ENCODE measurements around the gene ARL4A. TPM values are rescaled to one million over a fixed set of nuclear protein-coding genes. Genes with fewer than 3 reads are reported as not detected.

The ARL4A gene
- total and polyA plus RNA-seq, 2 of the 8 experiments (the other 6 are each of a cell fraction or from before 2014, with no cell fraction given) = 14.5 to 29.2 TPM

- Histone ChIP-seq H2BK20ac (ENCODE audit: low read length) (no peak overlapping the region), H4K91ac (replicated peaks; ENCODE audit: insufficient read length, low read length) (no peak overlapping the region), H3K4me2 (ENCODE audit: insufficient read depth in 1 of 2, low read depth in 2 of 2, low read length in 2 of 2) (no peak overlapping the region), H3K27me3 (replicated peaks in 1 of 4; ENCODE audit: control insufficient read depth in 3 of 4, extremely low read depth in 1 of 4, insufficient read depth in 3 of 4, low read length in 3 of 4) (no peaks in the 10 kb centered on the region), H3K9me3 (ENCODE audit: insufficient read depth in 2 of 2, low read depth in 1 of 2, low read length in 1 of 2) (no peaks in the 10 kb centered on the region), H3K23me2 (ENCODE audit: low read depth, low read length) (no peaks in the 10 kb centered on the region), H2AK5ac (ENCODE audit: low read depth, low read length) (no peak overlapping the region), H3K4me1 (replicated peaks in 1 of 4; ENCODE audit: control insufficient read depth in 3 of 4, insufficient read depth in 4 of 4, low read length in 3 of 4) (peaks cover 5 to 12% (median 7%) of the 10 kb centered on the region in 4 experiments; a peak in 6 of 7 replicates), H3K27ac (ENCODE audit: low read depth, low read length) (no peak overlapping the region), H2BK120ac (replicated peaks; ENCODE audit: low read depth, low read length) (no peak overlapping the region), H3K79me1 (ENCODE audit: low read depth, low read length) (no peaks in the 10 kb centered on the region), H3K14ac (ENCODE audit: insufficient read length) (no peak overlapping the region), H3K36me3 (ENCODE audit: control insufficient read depth in 2 of 4, insufficient read depth in 4 of 4, low read length in 3 of 4) (no peaks in the 10 kb centered on the region), H3K4me3 (ENCODE audit: extremely low read depth in 1 of 4, insufficient read depth in 2 of 4, low read depth in 3 of 4, low read length in 4 of 4) (no peak overlapping the region), H3K18ac (ENCODE audit: extremely low read depth, low read length) (no peak overlapping the region), H4K5ac (ENCODE audit: insufficient read length, low read depth, low read length) (no peak overlapping the region), H2BK15ac (ENCODE audit: low read length) (no peak overlapping the region), H2AFZ (ENCODE audit: low read length) (no peak overlapping the region), H3K56ac (replicated peaks; ENCODE audit: insufficient read length, low read depth, low read length) (no peak overlapping the region), H2BK5ac (ENCODE audit: low read depth, low read length) (no peak overlapping the region), H3K79me2 (ENCODE audit: control insufficient read depth in 1 of 2, insufficient read depth in 2 of 2, low read length in 2 of 2) (no peaks in the 10 kb centered on the region), H3K4ac (replicated peaks; ENCODE audit: insufficient read length, low read depth, low read length) (no peak overlapping the region), H2BK12ac (ENCODE audit: low read depth, low read length) (no peak overlapping the region), H3K9ac (replicated peaks in 1 of 4; ENCODE audit: extremely low read depth in 1 of 4, low read depth in 3 of 4, low read length in 3 of 4) (no peak overlapping the region), H3K23ac (ENCODE audit: insufficient read length) (no peak overlapping the region), H4K8ac (ENCODE audit: extremely low read depth, insufficient read depth, low read length) (no peak overlapping the region), H4K20me1 (replicated peaks in 1 of 2; ENCODE audit: control insufficient read depth in 1 of 2, insufficient read depth in 2 of 2, low read length in 2 of 2) (no peaks in the 10 kb centered on the region)
- POLR2A ChIA-PET (ENCODE audit: partially characterized antibody) = no interaction called here
- DNase-seq (ENCODE audit: low read depth in 1 of 2, low spot score in 2 of 2) = no peak
- no peak for FAIRE-seq
- 83% methylated on average over 10 of the region's 11 CpGs; no CpG with 5 or more reads in 1 of the 2 experiments for WGBS, 2 experiments (ENCODE audit: extremely low coverage in 1 of 2, insufficient coverage in 1 of 2, insufficient read length in 1 of 2, insufficient replicate concordance in 2 of 2, low coverage in 1 of 2, low lambda C conversion rate in 2 of 2, missing lambda C conversion rate in 1 of 2)
- CTCF ChIA-PET (ENCODE audit: partially characterized antibody) = interaction anchor here (0.7 to 1.4 kb wide), 2 partner anchors 25 to 1619 kb away, joined by 3 to 4 read pairs; no protein-coding TSS in a partner anchor
- TF ChIP-seq POLR2AphosphoS5 (IDR thresholded peaks at IDR 0.05; ENCODE audit: low read depth, low read length) (no peak), SAP30 (IDR thresholded peaks at IDR 0.05; ENCODE audit: insufficient read depth, insufficient replicate concordance, low read length) (no peak), CEBPB (IDR thresholded peaks at IDR 0.05; ENCODE audit: low read depth, low read length) (no peak), RXRA (IDR thresholded peaks at IDR 0.05; ENCODE audit: insufficient read depth, low read depth, low read length) (no peak), CTBP2 (IDR thresholded peaks at IDR 0.05; ENCODE audit: borderline replicate concordance, insufficient read depth, insufficient read length, low read length) (no peak), TAF7 (optimal IDR thresholded peaks at IDR 0.05; ENCODE audit: borderline replicate concordance, low read depth, low read length) (no peak), SRF (IDR thresholded peaks at IDR 0.05; ENCODE audit: low read depth, low read length) (no peak), SIRT6 (IDR thresholded peaks at IDR 0.05; ENCODE audit: low read length) (no peak), HDAC2 (IDR thresholded peaks at IDR 0.05; ENCODE audit: borderline replicate concordance in 1 of 2, low read depth in 2 of 2, low read length in 2 of 2) (no peak), TBP (IDR thresholded peaks at IDR 0.05; ENCODE audit: low read depth, low read length) (no peak), CHD2 (IDR thresholded peaks at IDR 0.05; ENCODE audit: low read length) (no peak)
Observed at GRCh38 chr7:12711124-12711523, 23.7 kb downstream of the ARL4A start.

Data from H1 (cell line).